Caco-2 (cell line): ENCODE data around the gene KIF3A. TPM values are rescaled to one million over a fixed set of nuclear protein-coding genes. Genes with fewer than 3 reads are reported as not detected.
A peak's percentile ranks its signal among the peaks of the same experiment; 100 is the strongest.

Source experiments
- BruUV-seq: library from RNA; stranded (reverse); fragments of 400-500 nt; replicated peaks from 2 replicates; lab custom pipeline; 2021; lab: Mats Ljungman, UMichigan
- CTCF ChIA-PET: fragments of 300-600 bp; sonication (Branson Sonifier 250); formaldehyde crosslinking; loops from one replicate; lab custom pipeline; 2022; ENCODE audit warnings: antibody characterized with exemption; lab: Charles Lee
- POLR2A ChIA-PET: fragments of 300-600 bp; sonication (Branson Sonifier 250); formaldehyde crosslinking; loops from one replicate; lab custom pipeline; 2022; ENCODE audit warnings: antibody characterized with exemption; lab: Charles Lee
- DNase-seq, 2 experiments: peaks; one replicate each; pipeline versions ENCODE4 v3.0.0 to v3.0.0-alpha.2; 2020 to 2022
- H3K27me3 ChIP-seq: replicated peaks from 2 replicates; pipeline ENCODE4 v1.6.0; 2011; ENCODE audit warnings: low read length; ENCODE audit not compliant: control insufficient read depth, insufficient read depth
- H3K36me3 ChIP-seq: 2 replicates; pipeline ENCODE4 v1.5.1; 2011; ENCODE audit warnings: low read length; ENCODE audit not compliant: control insufficient read depth, insufficient read depth
- H3K4me1 ChIP-seq: fragments of 250-450 bp; sonication (Bioruptor Pico); 2 replicates; pipeline ENCODE4 v1.5.1; 2020; ENCODE audit warnings: mild to moderate bottlenecking
- H3K4me3 ChIP-seq: 2 replicates; pipeline ENCODE4 v1.5.1; 2011; ENCODE audit warnings: low read depth, mild to moderate bottlenecking, control low read depth, low read length
- H3K9me3 ChIP-seq: fragments of 250-450 bp; sonication (Bioruptor Pico); 2 replicates; pipeline ENCODE4 v1.5.1; 2020; ENCODE audit warnings: mild to moderate bottlenecking, moderate library complexity
- H3K27ac Mint-ChIP-seq: one replicate; pipeline ENCODE4 v1.8.0; 2022; ENCODE audit warnings: mixed read lengths; ENCODE audit not compliant: unreplicated experiment
- H3K27me3 Mint-ChIP-seq: one replicate; pipeline ENCODE4 v1.8.0; 2022; ENCODE audit warnings: mixed read lengths; ENCODE audit not compliant: insufficient read depth, unreplicated experiment
- H3K36me3 Mint-ChIP-seq: one replicate; pipeline ENCODE4 v1.8.0; 2022; ENCODE audit warnings: mild to moderate bottlenecking, mixed read lengths; ENCODE audit not compliant: insufficient read depth, unreplicated experiment
- H3K4me1 Mint-ChIP-seq: one replicate; pipeline ENCODE4 v1.8.0; 2022; ENCODE audit warnings: low read depth, mixed read lengths; ENCODE audit not compliant: unreplicated experiment
- H3K4me3 Mint-ChIP-seq: one replicate; pipeline ENCODE4 v1.8.0; 2022; ENCODE audit warnings: mild to moderate bottlenecking, moderate library complexity, mixed read lengths; ENCODE audit not compliant: unreplicated experiment
- H3K9me3 Mint-ChIP-seq: one replicate; pipeline ENCODE4 v1.8.0; 2022; ENCODE audit warnings: mixed read lengths; ENCODE audit not compliant: unreplicated experiment
- CTCF ChIP-seq, 2 experiments: fragments of 200-600 bp in 1 of 2; IDR thresholded peaks; 1 replicate in 1 of 2; 2 replicates in 1 of 2; pipeline versions ENCODE4 v1.5.1 to v1.8.0; 2011 to 2022; ENCODE audit warnings: antibody characterized with exemption in 1 of 2, control low read depth in 1 of 2, inconsistent platforms in 1 of 2, low read depth in 1 of 2, low read length in 1 of 2, mild to moderate bottlenecking in 1 of 2, moderate library complexity in 1 of 2; ENCODE audit not compliant: insufficient read depth in 1 of 2, severe bottlenecking in 1 of 2, unreplicated experiment in 1 of 2
- intact Hi-C: fragments of 100-400 bp; cut with micrococcal nuclease; formaldehyde crosslinking; loops from one replicate; pipeline ENCODE4 v1.10.0; 2022; ENCODE audit not compliant: unreplicated experiment
- total RNA-seq: library from RNA; stranded (reverse); gene quantifications from 2 replicates; pipeline ENCODE4 v1.2.3, GENCODE V29; 2022

Gene KIF3A
- total RNA-seq, 1 experiment from 2014 or later = 12.7 TPM

DNA sequence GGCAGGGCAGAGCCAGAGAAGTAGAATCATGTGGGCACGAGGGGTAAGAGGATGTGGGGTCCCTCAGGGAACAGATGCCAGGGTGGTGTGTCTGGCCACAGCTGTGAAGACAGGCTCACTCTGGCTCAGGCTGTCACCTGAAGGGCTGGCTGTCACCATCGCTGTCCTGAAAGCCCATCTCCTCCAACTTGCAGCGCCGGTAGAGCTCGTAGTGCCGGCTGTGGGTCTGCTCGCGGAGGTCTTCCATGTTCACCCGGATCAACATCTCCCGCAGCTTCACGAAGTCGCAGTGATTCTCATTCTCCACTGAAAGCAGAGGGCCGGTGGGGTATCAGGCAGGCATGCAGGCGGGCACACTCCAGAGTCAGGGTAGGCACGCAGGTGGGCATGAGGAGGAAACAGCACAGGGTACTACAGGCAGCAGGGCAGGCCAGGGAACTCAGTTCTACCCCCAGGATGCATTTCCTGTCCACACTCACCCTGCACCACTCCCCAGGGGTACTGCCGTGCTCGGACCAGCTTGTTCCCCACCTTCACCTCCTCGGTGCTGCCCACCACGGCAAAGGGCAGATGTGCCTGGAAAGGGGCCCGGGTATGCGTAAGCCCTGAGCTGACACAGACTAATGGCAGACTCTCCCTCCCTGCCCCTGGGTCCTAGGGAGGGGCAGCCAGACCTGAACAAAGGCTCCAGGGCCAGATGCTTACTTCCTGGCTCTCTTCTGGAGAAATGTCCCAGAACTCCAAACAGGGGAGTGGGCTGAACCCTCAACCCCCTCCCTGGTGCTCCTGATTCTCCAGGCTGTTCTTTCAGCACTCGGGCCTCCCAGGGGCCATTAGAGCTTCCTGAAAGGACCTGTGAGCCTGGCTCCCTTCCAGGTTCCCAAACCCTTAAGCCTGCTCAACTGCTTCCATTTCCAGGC, 24.2 kb upstream of the KIF3A start:
- no peak overlapping the region for H3K4me3 Mint-ChIP-seq
- ChIA-PET POLR2A (interaction anchor here (0.6 kb wide), 1 partner anchor 682 kb away, joined by 3 read pairs; no protein-coding TSS in a partner anchor), CTCF (interaction anchor here (0.9 kb wide), 1 partner anchor 46 kb away, joined by 3 read pairs; no protein-coding TSS in a partner anchor)
- no peaks in the 10 kb centered on the region for H3K9me3 ChIP-seq
- H3K4me1 ChIP-seq = no peaks in the 10 kb centered on the region
- no peaks in the 10 kb centered on the region for H3K27me3 Mint-ChIP-seq
- TF ChIP-seq CTCF (IDR thresholded peaks at IDR 0.05; ENCODE audit: insufficient read depth in 1 of 2, low read depth in 1 of 2, low read length in 1 of 2, severe bottlenecking in 1 of 2, unreplicated experiment in 1 of 2) = no peak
- peaks cover 5% of the 10 kb centered on the region for H3K36me3 Mint-ChIP-seq
- H3K4me1 Mint-ChIP-seq = no peaks in the 10 kb centered on the region
- no TSS peak for BruUV-seq
- no peak overlapping the region for H3K27ac Mint-ChIP-seq
- peaks cover 4% of the 10 kb centered on the region for H3K36me3 ChIP-seq
- intact Hi-C loops = no loop called here
- no peaks in the 10 kb centered on the region for H3K9me3 Mint-ChIP-seq
- peak in 1 of 2 experiments; percentile 31 for DNase-seq
- no peaks in the 10 kb centered on the region for H3K27me3 ChIP-seq
- H3K4me3 ChIP-seq = no peak overlapping the region

DNA sequence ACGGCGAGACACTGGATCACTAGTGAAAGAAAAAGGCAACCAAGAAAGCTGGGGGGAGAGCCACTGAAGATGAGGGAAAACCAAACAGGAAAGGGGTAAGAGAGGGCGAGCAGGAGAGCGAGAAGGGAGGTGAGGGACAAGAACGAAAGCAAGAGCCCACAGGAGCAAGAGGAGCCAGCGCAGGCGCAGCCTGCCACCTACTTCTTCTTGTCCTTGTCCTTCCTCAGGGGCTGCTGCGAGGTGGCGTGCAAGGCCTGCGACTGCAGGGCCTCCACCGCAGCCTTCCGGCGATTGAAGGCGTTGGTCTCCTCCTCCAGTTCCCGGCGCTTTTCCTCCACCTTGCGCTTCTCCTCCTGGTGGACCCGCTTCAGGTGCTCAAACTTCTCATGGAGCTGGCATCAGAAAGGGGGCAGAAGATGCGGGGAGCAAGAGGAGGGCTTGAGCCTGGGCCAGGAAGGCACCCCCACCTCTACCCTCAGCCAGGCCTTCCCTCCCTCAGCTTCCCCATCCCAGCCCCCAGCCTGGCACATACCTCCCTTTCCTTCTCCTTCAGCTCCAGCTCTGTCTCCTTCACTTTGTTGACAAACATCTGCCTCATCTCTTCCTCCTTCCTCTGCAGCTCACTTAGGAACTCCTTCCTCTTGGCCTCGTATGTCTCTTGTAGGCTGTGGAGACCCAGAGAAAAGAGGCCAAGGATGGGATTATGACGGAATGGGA, 23.4 kb upstream of the KIF3A start:
- no peaks in the 10 kb centered on the region for H3K9me3 ChIP-seq
- H3K36me3 ChIP-seq = peaks cover 4% of the 10 kb centered on the region
- no TSS peak for BruUV-seq
- no peak for DNase-seq
- TF ChIP-seq CTCF (IDR thresholded peaks at IDR 0.05; ENCODE audit: insufficient read depth in 1 of 2, low read depth in 1 of 2, low read length in 1 of 2, severe bottlenecking in 1 of 2, unreplicated experiment in 1 of 2) = no peak
- H3K27me3 Mint-ChIP-seq = no peaks in the 10 kb centered on the region
- H3K9me3 Mint-ChIP-seq = no peaks in the 10 kb centered on the region
- H3K4me1 Mint-ChIP-seq = no peaks in the 10 kb centered on the region
- H3K27me3 ChIP-seq = no peaks in the 10 kb centered on the region
- no peak overlapping the region for H3K27ac Mint-ChIP-seq
- H3K36me3 Mint-ChIP-seq = peaks cover 5% of the 10 kb centered on the region
- POLR2A ChIA-PET = interaction anchor here (0.6 kb wide), 1 partner anchor 681 kb away, joined by 3 read pairs; no protein-coding TSS in a partner anchor
- no peaks in the 10 kb centered on the region for H3K4me1 ChIP-seq
- CTCF ChIA-PET = interaction anchor here (0.9 kb wide), 1 partner anchor 47 kb away, joined by 3 read pairs; no protein-coding TSS in a partner anchor
- intact Hi-C loops = no loop called here
- no peak overlapping the region for H3K4me3 Mint-ChIP-seq
- no peak overlapping the region for H3K4me3 ChIP-seq

GRCh38 chr5:132760049-132760420, 22.7 kb upstream of the KIF3A start:
- peaks cover 4% of the 10 kb centered on the region for H3K36me3 ChIP-seq
- H3K4me3 Mint-ChIP-seq = no peak overlapping the region
- no peak overlapping the region for H3K27ac Mint-ChIP-seq
- POLR2A ChIA-PET = no interaction called here
- no peak for TF ChIP-seq CTCF (IDR thresholded peaks at IDR 0.05; ENCODE audit: insufficient read depth in 1 of 2, low read depth in 1 of 2, low read length in 1 of 2, severe bottlenecking in 1 of 2, unreplicated experiment in 1 of 2)
- no peaks in the 10 kb centered on the region for H3K27me3 ChIP-seq
- peaks cover 5% of the 10 kb centered on the region for H3K36me3 Mint-ChIP-seq
- CTCF ChIA-PET = no interaction called here
- no TSS peak for BruUV-seq
- no peaks in the 10 kb centered on the region for H3K4me1 ChIP-seq
- DNase-seq = peak in 1 of 2 experiments; percentile 29
- no peaks in the 10 kb centered on the region for H3K27me3 Mint-ChIP-seq
- intact Hi-C loops = no loop called here
- H3K9me3 Mint-ChIP-seq = no peaks in the 10 kb centered on the region
- H3K4me1 Mint-ChIP-seq = peaks cover 4% of the 10 kb centered on the region
- H3K4me3 ChIP-seq = no peak overlapping the region
- H3K9me3 ChIP-seq = no peaks in the 10 kb centered on the region
